ENCODE data around the gene PDGFC. TPM values are rescaled to one million over a fixed set of nuclear protein-coding genes. Genes with fewer than 3 reads are reported as not detected.

The PDGFC gene
- total RNA-seq, 1 donor from 2014 or later, result 82.5 TPM

Other genes with a start within 250 kb of the PDGFC start
- gene GLRB, start 104.4 kb upstream of the PDGFC start, total RNA-seq, result 5.9 and 11.6 TPM in 2 replicates
- gene GRIA2, start 248.9 kb upstream of the PDGFC start, total RNA-seq, result not detected in 2 replicates